ENCODE measurements around the gene RXRB.
"Not testable (repeated sequence)": the region's sequence is repeated elsewhere in the genome, so short reads cannot be mapped to it uniquely, and the experiment has no call there.

RXRB gene

GRCh38 chr6:33200219-33201146 lies at the start of gene RXRB, which contains the start of gene SLC39A7:
Gene RXRB, minus strand, starts transcription at chr6:33200665. Its CDS starts 189 bp downstream, at chr6:33200476.
Gene SLC39A7, plus strand, starts transcription at chr6:33200867. Its CDS starts 379 bp downstream, at chr6:33201246.
- DNase-seq (ENCODE audit: low read depth): peak; percentile 99

GRCh38 chr6:33249732-33250630 lies 49.5 kb upstream of the RXRB start:
- DNase-seq (ENCODE audit: low read depth): no peak

GRCh38 chr6:33248932-33249731 lies 48.7 kb upstream of the RXRB start:
- peak; percentile 91 for DNase-seq (ENCODE audit: low read depth)

- DNase-seq (ENCODE audit: low read depth): no peak
Observed at GRCh38 chr6:33248643-33248931, 48.1 kb upstream of the RXRB start.

GRCh38 chr6:33247977-33248642 lies 47.6 kb upstream of the RXRB start:
- DNase-seq (ENCODE audit: low read depth): peak; percentile 85

- no peak for DNase-seq (ENCODE audit: low read depth)
Observed at GRCh38 chr6:33243476-33243875, 43.0 kb upstream of the RXRB start.

GRCh38 chr6:33241968-33242367 lies 41.5 kb upstream of the RXRB start:
- DNase-seq (ENCODE audit: low read depth): no peak

GRCh38 chr6:33237741-33238140 lies 37.3 kb upstream of the RXRB start:
- no peak for DNase-seq (ENCODE audit: low read depth)

GRCh38 chr6:33236852-33237251 lies 36.4 kb upstream of the RXRB start:
- no peak for DNase-seq (ENCODE audit: low read depth)

GRCh38 chr6:33236328-33236727 lies 35.9 kb upstream of the RXRB start:
- DNase-seq (ENCODE audit: low read depth): no peak

GRCh38 chr6:33235221-33235634 lies 34.8 kb upstream of the RXRB start:
- no peak for DNase-seq (ENCODE audit: low read depth)

GRCh38 chr6:33226503-33227120 lies 26.1 kb upstream of the RXRB start:
- DNase-seq (ENCODE audit: low read depth): not testable (repeated sequence)

GRCh38 chr6:33217681-33218080 lies 17.2 kb upstream of the RXRB start:
- DNase-seq (ENCODE audit: low read depth): no peak

GRCh38 chr6:33217246-33217645 lies 16.8 kb upstream of the RXRB start:
- DNase-seq (ENCODE audit: low read depth): no peak

- no peak for DNase-seq (ENCODE audit: low read depth)
Observed at GRCh38 chr6:33216117-33216649, 15.7 kb upstream of the RXRB start.

- DNase-seq (ENCODE audit: low read depth): no peak
Observed at GRCh38 chr6:33215271-33216116, 15.0 kb upstream of the RXRB start.

GRCh38 chr6:33213989-33214335 lies 13.5 kb upstream of the RXRB start:
- no peak for DNase-seq (ENCODE audit: low read depth)

- no peak for DNase-seq (ENCODE audit: low read depth)
Observed at GRCh38 chr6:33213166-33213988, 12.9 kb upstream of the RXRB start.

- no peak for DNase-seq (ENCODE audit: low read depth)
Observed at GRCh38 chr6:33212857-33213165, 12.3 kb upstream of the RXRB start.
